SU-DHL-6 (cell line): Measurements from ENCODE around the gene MED10.

ENCODE experiments used
- EZH2phosphoT487 ChIP-seq: fragments of 200-600 bp; sonication (generic), shearing (Covaris generic); conservative IDR thresholded peaks from 2 replicates; pipeline ENCODE4 v1.6.1; 2018; ENCODE audit warnings: mild to moderate bottlenecking, antibody characterized with exemption, low read length, moderate library complexity, mixed read lengths
- TF ChIP-seq, protein P1 (sequence below): fragments of 200-600 bp; sonication (generic); IDR thresholded peaks from one replicate; pipeline ENCODE4 v1.5.1; 2017; ENCODE audit warnings: antibody characterized with exemption, mild to moderate bottlenecking, low read length, moderate library complexity; ENCODE audit not compliant: insufficient read depth, poor library complexity, severe bottlenecking

DNA sequence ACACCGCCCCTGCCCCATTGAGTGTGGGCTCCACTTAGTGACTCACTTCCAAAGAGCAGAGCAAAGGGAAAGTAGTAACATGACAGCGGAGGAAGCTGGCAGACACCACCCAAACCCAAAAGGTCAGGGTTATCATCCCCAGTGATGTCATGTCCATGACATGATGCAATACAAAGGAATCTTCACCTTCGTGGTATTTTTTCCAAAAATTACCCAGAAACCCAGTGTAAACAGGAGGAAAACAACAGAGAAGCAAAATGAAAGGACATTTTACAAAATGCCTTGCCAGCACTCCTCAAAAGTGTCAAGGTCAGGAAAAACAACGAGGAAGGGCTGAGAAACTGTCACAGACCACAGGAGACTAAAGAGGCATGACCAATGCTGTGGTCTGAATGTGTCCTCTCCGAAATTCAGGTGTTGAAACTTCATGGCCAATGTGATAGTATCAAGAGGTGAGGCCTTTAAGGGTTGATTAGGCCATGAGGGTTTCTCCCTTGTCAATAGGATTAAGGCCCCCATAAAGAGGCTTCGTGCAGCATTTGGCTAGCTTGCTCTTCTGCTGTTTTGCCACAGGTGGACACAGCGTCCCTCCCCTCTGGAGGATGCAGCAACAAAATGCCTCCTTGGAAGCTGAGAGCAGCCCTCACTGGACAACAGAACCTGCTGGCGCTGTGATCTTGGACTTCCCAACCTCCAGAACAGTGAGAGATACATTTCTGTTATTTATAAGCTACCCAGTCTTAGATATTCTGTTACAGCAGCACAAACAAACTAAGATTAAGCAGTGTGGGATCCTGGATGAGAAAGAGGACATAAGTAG, 30.5 kb upstream of the MED10 start:
- TF ChIP-seq, protein P1, sequence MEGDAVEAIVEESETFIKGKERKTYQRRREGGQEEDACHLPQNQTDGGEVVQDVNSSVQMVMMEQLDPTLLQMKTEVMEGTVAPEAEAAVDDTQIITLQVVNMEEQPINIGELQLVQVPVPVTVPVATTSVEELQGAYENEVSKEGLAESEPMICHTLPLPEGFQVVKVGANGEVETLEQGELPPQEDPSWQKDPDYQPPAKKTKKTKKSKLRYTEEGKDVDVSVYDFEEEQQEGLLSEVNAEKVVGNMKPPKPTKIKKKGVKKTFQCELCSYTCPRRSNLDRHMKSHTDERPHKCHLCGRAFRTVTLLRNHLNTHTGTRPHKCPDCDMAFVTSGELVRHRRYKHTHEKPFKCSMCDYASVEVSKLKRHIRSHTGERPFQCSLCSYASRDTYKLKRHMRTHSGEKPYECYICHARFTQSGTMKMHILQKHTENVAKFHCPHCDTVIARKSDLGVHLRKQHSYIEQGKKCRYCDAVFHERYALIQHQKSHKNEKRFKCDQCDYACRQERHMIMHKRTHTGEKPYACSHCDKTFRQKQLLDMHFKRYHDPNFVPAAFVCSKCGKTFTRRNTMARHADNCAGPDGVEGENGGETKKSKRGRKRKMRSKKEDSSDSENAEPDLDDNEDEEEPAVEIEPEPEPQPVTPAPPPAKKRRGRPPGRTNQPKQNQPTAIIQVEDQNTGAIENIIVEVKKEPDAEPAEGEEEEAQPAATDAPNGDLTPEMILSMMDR = no peak
- TF ChIP-seq EZH2phosphoT487 = no peak
